Stimulated activated CD4-positive, alpha-beta T cell treated with anti-CD3 and anti-CD28 coated beads, Interleukin-15, amount 100 ng/mL, for 48 hours (primary cell): Measurements from ENCODE around the gene FNBP1L.
"Not testable (repeated sequence)": the region's sequence is repeated elsewhere in the genome, so short reads cannot be mapped to it uniquely, and the experiment has no call there.

Source experiments
- DNase-seq, 2 donors: peaks; one replicate each; pipeline ENCODE4 v3.0.0-alpha.2; 2020; ENCODE audit warnings: low read depth in 2 of 2

The FNBP1L gene

DNA sequence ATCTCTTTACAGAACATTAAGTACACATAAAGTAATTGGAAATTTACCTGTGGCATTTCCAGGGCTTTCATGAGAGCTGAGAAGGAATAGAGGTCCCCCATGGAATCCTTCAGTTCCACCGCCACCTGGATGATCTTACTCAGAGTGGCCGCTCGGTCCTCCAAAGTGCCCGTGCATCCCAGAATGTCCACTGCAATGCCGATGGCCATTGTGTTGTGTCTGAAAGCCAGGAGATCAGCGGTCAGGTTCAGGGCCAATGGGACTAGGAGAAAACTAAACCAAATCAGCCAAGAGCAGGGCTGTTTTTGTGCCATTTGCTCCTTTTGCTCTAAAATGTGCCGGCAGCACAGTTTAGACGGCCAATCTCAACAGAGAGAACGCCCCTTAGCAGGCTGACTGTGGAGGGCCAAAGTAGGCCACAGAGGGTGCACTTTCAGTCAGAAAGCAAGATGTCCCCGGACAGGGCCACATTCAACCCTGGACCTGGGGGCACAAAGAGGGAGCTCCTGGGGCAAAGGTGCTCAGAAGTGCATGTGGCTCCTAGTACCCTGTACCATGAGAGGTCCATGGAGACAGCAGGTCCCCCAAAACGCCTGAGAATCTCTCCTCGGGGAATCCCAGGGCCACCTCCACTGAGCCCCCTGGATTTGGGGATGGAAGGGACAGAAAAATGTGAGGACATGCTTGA is 123.8 kb downstream of the FNBP1L start:
- no peak for DNase-seq

DNA sequence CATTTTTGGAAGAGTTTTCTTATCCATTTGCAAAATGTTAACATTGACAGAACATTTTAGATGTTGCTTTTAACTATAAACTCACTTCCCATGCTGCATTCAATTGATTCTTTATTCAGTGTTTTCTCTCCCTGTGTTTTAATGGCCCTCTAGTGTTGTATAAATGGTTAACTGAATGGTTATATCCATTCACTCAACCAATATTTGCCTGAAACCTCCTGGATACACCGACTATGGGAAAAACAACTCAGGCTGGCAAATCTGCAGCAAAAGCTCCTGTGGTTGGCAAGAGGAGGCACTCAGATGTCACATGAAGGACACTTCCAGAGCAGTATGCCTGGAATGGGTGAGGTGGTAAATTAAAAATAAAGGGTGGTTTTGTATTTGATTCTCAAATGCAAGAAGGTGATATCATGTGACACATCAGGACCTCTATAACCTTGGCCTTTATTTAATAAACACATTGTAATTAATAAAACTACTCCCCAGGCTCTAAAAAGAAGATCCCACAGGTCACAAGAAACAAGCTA is 126.1 kb downstream of the FNBP1L start:
- DNase-seq: no peak

GRCh38 chr1:93574511-93574910 is 126.6 kb downstream of the FNBP1L start:
- DNase-seq: no peak

DNA sequence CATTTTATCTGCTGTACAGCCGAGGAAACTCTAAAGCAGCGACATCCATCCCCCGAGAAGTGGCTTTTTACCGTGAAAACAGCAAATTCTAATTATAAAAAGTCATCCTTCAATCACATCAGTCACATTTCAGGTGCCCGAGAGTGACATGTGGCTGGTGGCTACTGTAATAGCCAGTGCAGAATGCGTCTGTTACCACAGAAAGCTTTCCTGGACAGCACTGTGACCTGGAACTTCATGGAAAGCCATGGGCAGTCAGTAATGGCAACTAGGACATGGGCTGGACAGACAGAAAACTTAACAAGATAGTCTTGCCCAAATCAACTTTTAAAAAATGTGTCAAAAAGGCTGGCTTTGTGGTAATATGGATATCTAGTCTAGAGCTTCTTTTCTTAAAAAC is 127.1 kb downstream of the FNBP1L start:
- DNase-seq: no peak

- no peak for DNase-seq
These were observed 127.8 kb downstream of the FNBP1L start for GRCh38 chr1:93575621-93576284.

DNA sequence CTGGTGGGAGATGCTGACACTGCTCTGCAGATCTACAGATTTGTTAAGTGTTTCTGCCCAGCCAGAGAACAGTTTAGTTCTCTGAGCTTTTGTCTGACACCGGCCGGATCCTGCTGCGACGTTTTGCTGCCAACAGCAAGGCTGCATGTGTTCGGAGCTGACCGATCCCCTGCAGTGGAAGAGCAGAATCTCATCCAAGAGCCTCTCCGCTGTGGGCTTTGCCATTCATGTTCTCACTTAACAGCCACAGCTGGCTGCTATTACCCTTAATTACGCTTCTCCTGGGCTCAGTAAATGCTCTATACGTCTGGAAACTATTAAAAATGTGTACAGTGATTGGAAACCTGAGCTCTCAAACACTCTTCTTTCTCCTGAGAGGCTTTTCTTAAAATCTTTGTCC is 128.4 kb downstream of the FNBP1L start:
- DNase-seq: no peak

DNA sequence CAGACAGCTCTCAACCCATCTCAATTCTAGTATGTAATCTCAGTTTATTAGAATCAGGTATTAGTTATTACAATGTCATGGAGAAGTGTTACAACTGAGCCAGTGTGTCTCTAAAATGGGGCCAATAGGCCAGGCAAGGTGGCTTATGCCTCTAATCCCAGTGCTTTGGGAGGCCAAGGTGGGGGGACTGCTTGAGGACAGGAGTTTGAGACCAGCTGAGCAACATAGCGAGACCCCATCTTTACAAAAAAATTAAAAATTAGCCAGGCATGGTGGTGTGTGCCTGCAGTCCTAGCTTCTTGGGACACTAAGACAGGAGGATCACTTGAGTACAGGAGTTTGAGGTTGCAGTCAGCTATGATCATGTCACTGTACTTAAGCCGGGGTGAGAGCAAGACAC is 128.8 kb downstream of the FNBP1L start:
- DNase-seq: no peak

GRCh38 chr1:93577536-93578432 is 129.9 kb downstream of the FNBP1L start:
- no peak for DNase-seq

GRCh38 chr1:93578433-93578830 is 130.5 kb downstream of the FNBP1L start:
- DNase-seq: no peak

DNA sequence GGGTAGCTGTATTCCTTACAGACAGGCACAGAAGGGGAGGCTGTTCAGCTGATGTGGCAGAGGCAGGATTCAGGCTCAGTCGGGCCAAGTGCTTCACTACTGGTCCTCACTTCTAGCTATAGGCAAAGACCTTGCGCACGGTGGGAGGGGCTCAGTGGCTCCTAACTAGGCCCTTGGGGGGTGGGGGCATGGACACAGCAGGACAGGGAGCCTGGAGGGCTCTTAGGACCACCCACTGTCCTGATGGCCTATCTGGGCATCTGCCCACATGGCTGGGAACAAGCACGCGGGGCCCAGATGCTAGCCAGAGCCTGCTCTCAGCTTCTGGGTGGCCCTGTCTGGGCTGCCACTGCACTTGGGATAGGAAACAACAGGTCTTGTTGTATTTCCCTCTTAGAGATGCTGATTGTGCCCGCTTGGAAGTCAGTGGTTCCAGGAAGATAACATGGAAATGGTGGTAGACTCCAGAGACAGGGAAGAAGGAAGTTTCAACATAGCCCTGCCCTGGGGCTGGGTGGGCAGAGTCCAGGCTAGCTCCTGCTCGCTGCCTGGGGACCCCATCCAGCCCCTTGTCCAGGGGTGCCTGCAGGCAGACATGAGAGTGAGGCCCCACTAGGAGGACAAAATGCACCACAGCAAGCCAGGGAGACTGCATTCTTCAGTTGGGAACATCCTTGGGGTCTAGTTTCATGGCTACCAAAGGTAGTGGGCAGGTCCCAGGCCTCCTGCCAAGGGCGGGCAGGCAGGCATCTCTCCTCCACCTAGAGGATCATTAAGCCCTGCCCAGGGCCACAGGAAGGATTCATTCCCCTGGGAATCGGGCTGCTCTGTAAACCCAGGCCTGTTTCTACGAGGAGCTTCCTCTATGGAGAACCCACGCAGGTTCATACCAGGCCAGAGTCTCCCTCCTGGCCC is 131.2 kb downstream of the FNBP1L start:
- no peak for DNase-seq

- DNase-seq: no peak
These were observed 132.0 kb downstream of the FNBP1L start for GRCh38 chr1:93579891-93580290.

DNA sequence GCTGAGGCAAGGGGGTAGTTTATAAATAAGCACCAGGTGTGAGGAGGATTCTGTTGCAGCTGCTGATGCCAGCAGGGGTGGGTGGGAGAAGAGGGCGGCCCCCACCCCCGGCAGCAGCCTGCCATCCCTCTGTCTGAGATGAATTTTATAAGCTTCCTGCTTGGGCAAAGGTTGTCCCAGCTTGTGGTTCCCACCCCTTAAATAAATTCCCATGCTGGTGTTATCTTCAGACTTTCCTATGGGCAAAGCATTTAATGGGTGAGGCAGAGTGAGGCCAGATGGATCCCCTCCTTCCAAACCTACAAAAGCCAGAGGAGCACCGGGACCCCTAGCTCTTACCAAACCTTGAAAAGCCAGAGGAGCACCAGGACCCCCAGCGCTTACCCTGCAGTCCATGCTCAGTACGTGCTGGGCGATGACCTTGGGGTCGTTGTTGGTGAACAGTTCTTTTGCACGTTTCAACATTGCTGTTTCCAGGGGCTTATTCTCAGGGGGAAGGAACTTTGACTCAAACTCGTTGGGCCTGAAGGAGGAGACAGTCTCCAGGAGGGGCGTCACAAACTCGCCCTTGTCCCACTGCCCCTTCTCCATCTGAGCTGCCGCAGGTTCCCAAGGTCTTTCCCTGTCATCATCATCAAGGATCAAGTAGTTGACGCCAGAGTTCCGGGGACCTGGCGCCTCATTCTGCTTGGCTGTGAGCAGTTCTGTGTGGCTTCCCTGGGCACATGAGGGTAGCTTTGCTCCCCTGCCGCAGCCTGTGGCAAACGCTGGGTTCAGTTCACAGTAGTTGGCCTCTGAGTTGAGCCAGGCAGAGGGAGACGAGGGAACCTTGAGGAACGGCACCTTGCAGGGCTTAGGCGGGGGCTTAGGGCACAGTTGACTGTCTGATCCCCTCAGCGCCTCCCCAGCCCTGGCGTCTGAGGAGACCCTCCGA is 134.3 kb downstream of the FNBP1L start:
- no peak for DNase-seq

GRCh38 chr1:93584261-93585003 is 136.5 kb downstream of the FNBP1L start:
- no peak for DNase-seq

- no peak for DNase-seq
These were observed 137.4 kb downstream of the FNBP1L start for GRCh38 chr1:93585059-93585966.

GRCh38 chr1:93587354-93587753 is 139.4 kb downstream of the FNBP1L start:
- DNase-seq: no peak

DNA sequence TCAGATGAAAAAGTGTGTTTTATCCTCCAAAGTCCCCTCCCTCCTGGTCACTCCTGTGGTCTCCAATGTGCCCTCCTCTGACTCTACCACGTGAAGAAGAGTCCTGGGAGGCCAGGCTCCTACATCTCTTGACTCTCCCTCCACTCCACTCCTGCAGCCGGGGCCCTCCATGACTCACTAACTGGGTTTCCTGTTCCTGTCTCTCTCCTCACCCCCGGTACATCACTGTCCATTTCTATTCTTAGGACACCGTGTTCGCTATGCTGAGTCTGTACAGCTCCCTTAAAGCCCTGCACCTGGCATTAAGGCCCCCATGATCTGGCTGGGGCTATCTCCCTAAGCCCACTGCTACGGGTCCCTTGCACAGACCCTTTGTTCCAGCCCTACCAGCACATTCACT is 140.3 kb downstream of the FNBP1L start:
- no peak for DNase-seq

DNA sequence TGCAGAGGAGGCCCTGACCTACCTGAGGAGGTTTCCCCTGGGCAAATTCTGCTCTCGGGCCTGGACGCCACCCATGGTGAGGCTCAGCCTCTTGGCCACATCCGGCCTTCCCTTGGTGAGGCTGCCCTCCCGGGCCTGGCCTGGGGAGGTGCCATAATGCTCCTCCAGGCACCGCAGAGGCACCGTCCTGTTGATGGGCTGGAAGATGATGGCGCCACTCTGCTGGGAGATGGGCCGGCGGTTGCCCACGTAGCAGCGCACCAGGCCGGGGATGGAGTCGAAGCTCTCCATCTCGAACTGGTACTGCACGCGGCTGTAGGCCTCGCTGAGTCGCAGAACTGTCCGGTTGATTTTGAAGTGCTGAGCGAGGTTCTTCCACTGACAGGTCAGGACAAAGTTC is 141.0 kb downstream of the FNBP1L start:
- DNase-seq: no peak

DNA sequence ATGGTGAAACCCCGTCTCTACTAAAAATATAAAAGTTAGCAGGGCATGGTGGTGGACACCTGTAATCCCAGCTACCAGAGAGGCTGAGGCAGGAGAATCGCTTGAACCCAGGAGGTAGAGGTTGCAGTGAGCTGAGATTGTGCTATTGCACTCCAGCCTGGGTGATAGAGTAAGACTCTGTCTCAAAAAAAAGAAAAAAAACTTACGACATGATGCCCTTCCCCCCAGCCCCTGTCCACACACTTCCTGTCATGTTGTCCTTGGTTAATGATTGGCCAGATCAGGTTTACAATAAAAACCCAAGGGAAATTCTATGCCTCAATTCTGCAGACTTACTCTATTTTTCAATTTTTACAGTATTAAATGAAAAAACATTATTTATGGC is 143.4 kb downstream of the FNBP1L start:
- not testable (repeated sequence) for DNase-seq
